Measurements from ENCODE around the gene PEPD. TPM values are rescaled to one million over a fixed set of nuclear protein-coding genes. Genes with fewer than 3 reads are reported as not detected.

Gene PEPD
- total RNA-seq, 4 donors from 2014 or later: 79.8 to 122 (median 94.8) TPM

GRCh38 chr19:33503433-33504057, 18.0 kb downstream of the PEPD start:
- Histone ChIP-seq H3K36me3 (peaks cover 0 to 70% (median 0%) of the 10 kb centered on the region in 3 donors), H3K4me3 (no peak overlapping the region), H3K27ac (no peak overlapping the region), H3K4me1 (no peaks in the 10 kb centered on the region), H3K27me3 (no peaks in the 10 kb centered on the region), H3K9me3 (no peaks in the 10 kb centered on the region)
- no peak for DNase-seq (ENCODE audit: low spot score in 2 of 2)
- WGBS, 2 donors: 76 to 81% methylated on average over 21 of the region's 21 CpGs
- no peak for TF ChIP-seq CTCF (IDR thresholded peaks at IDR 0.05)
- no peak for TF ChIP-seq POLR2A (IDR thresholded peaks at IDR 0.05)
- TF ChIP-seq EP300 (IDR thresholded peaks at IDR 0.05): no peak

GRCh38 chr19:33503030-33503429, 18.6 kb downstream of the PEPD start:
- Histone ChIP-seq H3K4me1 (no peaks in the 10 kb centered on the region), H3K9me3 (no peaks in the 10 kb centered on the region), H3K27me3 (no peaks in the 10 kb centered on the region), H3K36me3 (peaks cover 0 to 70% (median 0%) of the 10 kb centered on the region in 3 donors), H3K27ac (no peak overlapping the region), H3K4me3 (no peak overlapping the region)
- no peak for DNase-seq (ENCODE audit: low spot score in 2 of 2)
- TF ChIP-seq CTCF (IDR thresholded peaks at IDR 0.05) (no peak), EP300 (IDR thresholded peaks at IDR 0.05) (no peak), POLR2A (IDR thresholded peaks at IDR 0.05) (no peak)
- 68 to 69% methylated on average over 6 of the region's 6 CpGs for WGBS, 2 donors

GRCh38 chr19:33502521-33502920, 19.1 kb downstream of the PEPD start:
- Histone ChIP-seq H3K27me3 (no peaks in the 10 kb centered on the region), H3K4me1 (no peaks in the 10 kb centered on the region), H3K36me3 (peaks cover 0 to 71% (median 0%) of the 10 kb centered on the region in 3 donors), H3K27ac (no peak overlapping the region), H3K4me3 (no peak overlapping the region), H3K9me3 (no peaks in the 10 kb centered on the region)
- no peak for DNase-seq (ENCODE audit: low spot score in 2 of 2)
- TF ChIP-seq CTCF (IDR thresholded peaks at IDR 0.05): no peak
- TF ChIP-seq POLR2A (IDR thresholded peaks at IDR 0.05): no peak
- no peak for TF ChIP-seq EP300 (IDR thresholded peaks at IDR 0.05)
- 87 to 88% methylated on average over 4 of the region's 4 CpGs for WGBS, 2 donors

- Histone ChIP-seq H3K9me3 (no peaks in the 10 kb centered on the region), H3K27ac (no peak overlapping the region), H3K36me3 (peaks cover 0 to 78% (median 0%) of the 10 kb centered on the region in 3 donors), H3K4me1 (no peaks in the 10 kb centered on the region), H3K4me3 (no peak overlapping the region), H3K27me3 (no peaks in the 10 kb centered on the region)
- TF ChIP-seq CTCF (IDR thresholded peaks at IDR 0.05): no peak
- TF ChIP-seq POLR2A (IDR thresholded peaks at IDR 0.05): no peak
- TF ChIP-seq EP300 (IDR thresholded peaks at IDR 0.05): no peak
- 91% methylated on average over 8 of the region's 8 CpGs for whole genome bisulfite sequencing, 2 donors
- DNase-seq (ENCODE audit: low spot score in 2 of 2): no peak
These were observed 19.8 kb downstream of the PEPD start for GRCh38 chr19:33501693-33502356.

- DNase-seq (ENCODE audit: low spot score in 2 of 2): no peak
- Histone ChIP-seq H3K36me3 (peaks cover 0 to 86% (median 0%) of the 10 kb centered on the region in 3 donors), H3K9me3 (no peaks in the 10 kb centered on the region), H3K4me1 (no peaks in the 10 kb centered on the region), H3K27me3 (no peaks in the 10 kb centered on the region), H3K4me3 (no peak overlapping the region), H3K27ac (no peak overlapping the region)
- TF ChIP-seq POLR2A (IDR thresholded peaks at IDR 0.05) (no peak), EP300 (IDR thresholded peaks at IDR 0.05) (no peak), CTCF (IDR thresholded peaks at IDR 0.05) (no peak)
- 89 to 100% methylated on average over 2 to 8 of the region's 8 CpGs for WGBS, 2 donors
These were observed 20.6 kb downstream of the PEPD start for GRCh38 chr19:33500991-33501390.

Measured in tibial nerve (tissue), 4 donors.